ENCODE measurements around the gene ISCA1. TPM values are rescaled to one million over a fixed set of nuclear protein-coding genes. Genes with fewer than 3 reads are reported as not detected.
"Not testable (repeated sequence)": the region's sequence is repeated elsewhere in the genome, so short reads cannot be mapped to it uniquely, and the experiment has no call there.

Gene ISCA1
- polyA plus RNA-seq (ENCODE audit: insufficient read length in 3 of 3): 10 to 100 TPM; 59.5 to 67.9 (median 62.3) TPM

DNA sequence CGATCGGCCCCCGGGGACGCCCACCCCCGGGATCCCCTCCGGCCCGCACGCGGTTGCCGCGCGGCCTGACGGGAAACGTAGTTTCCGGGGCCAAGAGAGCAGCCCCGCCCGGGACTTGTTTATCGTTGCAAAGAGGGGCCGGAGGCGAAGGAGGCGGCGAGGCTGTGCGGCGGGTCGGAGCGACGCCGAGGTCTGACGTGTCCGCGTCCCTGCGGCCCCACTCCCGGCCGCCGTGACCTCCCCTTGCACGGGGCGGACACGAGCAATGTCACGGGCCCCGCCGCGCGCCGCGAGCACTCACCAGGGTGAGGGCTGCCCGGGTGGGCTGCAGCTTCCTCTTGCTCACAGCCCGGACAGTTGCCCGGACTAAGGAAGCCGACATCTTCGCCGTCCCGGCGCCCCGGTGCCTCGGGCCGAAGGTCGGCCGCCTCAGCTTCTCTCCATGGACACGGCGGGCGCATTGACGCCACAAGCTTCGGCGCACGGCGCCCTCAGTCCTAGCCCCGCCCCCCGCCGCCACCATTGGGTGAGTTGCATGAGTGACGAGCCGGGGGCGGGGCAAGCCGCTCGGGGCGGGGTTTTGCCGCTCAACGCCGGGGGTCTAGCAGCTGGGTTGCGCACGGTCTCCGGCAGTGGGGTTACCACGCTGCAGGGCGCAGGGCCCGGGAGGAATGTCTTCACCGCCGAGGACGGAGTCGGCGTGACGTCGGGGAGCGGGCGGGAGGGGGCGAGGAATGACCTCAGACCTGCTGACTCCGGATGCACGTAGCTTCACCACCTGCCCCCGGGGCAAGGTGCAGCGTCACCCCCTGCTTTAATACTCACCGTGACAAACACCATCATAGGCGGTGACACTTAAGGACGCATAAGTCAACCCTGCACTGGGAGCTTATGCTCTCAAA lies at the start of gene ISCA1:
Gene ISCA1 (minus strand): TSS at position 462 of the 902 bp plus-strand sequence. CDS start 80 bp downstream, at position 382.
- peak; percentile 81 to 89 (median 87) for DNase-seq (ENCODE audit: low read depth in 3 of 3, low spot score in 2 of 3)

DNA sequence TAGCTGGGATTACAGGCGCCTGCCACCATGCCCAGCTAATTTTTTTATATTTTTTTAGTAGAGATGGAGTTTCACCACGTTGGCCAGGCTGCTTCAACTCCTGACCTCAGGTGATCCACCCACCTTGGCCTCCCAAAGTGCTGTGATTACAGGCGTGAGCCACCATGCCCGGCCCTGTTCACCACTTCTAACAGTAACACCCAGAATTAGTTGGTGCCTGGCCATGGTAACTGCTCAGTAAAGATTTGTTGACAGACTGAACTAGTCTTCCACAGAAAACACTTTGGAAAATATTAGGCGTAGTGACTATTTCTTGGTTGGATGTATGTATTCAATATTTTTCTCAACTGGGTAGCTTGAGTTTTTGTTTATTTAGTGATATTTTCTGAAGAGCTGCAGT lies 47.8 kb upstream of the ISCA1 start:
- DNase-seq (ENCODE audit: low read depth in 3 of 3, low spot score in 2 of 3): no peak

GRCh38 chr9:86329649-86330048 lies 47.3 kb upstream of the ISCA1 start:
- no peak for DNase-seq (ENCODE audit: low read depth in 3 of 3, low spot score in 2 of 3)

GRCh38 chr9:86328156-86328555 lies 45.8 kb upstream of the ISCA1 start:
- no peak for DNase-seq (ENCODE audit: low read depth in 3 of 3, low spot score in 2 of 3)

GRCh38 chr9:86326536-86326935 lies 44.2 kb upstream of the ISCA1 start:
- DNase-seq (ENCODE audit: low read depth in 3 of 3, low spot score in 2 of 3): no peak

- DNase-seq (ENCODE audit: low read depth in 3 of 3, low spot score in 2 of 3): no peak
Measured at GRCh38 chr9:86324901-86325300, 42.6 kb upstream of the ISCA1 start.

- no peak for DNase-seq (ENCODE audit: low read depth in 3 of 3, low spot score in 2 of 3)
Measured at GRCh38 chr9:86324308-86324707, 42.0 kb upstream of the ISCA1 start.

DNA sequence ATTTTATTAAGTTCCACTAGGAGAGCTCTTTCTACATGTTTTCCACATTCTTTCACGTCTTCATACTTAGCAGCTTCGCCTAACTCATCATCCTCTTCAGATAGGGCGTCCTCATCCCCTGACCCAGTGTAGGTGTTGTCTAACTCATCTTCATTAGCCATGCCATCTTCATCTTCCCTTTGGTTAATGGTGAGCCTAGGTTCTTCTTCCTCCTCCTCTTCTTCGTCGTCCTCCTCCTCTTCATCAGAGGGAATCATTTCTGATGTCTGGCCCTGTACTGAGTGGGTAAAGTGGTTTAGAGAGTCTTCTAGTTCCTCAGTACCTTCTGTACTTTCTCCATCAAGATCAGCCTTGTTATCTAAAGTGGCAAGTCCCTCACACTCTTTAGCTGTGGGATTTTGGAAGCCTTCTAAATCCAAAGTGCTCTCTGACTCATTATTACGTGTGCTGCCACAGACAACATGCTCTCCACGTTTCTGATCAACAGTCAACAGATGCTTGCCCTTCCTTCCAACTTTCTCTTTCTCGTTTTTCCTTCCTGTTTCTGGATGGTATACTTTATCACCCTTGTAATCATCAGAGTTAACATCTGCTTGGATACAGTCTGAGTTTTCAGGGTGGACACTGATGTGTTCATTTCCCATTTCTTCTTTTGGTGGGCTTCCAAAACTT lies 40.8 kb upstream of the ISCA1 start:
- no peak for DNase-seq (ENCODE audit: low read depth in 3 of 3, low spot score in 2 of 3)

- no peak for DNase-seq (ENCODE audit: low read depth in 3 of 3, low spot score in 2 of 3)
Measured at GRCh38 chr9:86321373-86321772, 39.0 kb upstream of the ISCA1 start.

DNA sequence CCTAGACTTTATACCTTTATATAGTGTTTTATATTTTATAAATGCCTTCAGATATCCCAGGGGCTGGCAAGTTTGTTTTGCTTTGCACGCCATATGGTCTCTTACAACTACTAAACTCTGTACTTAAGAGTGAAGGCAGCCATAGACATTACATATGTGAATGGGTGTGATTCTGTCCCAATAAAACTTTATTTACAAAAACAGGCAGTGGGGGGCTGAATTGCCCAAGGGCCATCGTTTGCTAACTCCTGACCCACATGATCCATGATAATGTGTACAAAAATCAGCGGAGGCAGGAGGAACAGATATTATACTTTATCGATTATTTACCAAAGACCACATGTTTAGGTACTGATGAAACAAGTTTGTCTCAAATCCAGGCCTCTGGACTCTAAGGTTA lies 35.8 kb upstream of the ISCA1 start:
- DNase-seq (ENCODE audit: low read depth in 3 of 3, low spot score in 2 of 3): no peak

GRCh38 chr9:86315078-86315477 lies 32.7 kb upstream of the ISCA1 start:
- DNase-seq (ENCODE audit: low read depth in 3 of 3, low spot score in 2 of 3): no peak

- not testable (repeated sequence) for DNase-seq (ENCODE audit: low read depth in 3 of 3, low spot score in 2 of 3)
Measured at GRCh38 chr9:86312959-86313358, 30.6 kb upstream of the ISCA1 start.

DNA sequence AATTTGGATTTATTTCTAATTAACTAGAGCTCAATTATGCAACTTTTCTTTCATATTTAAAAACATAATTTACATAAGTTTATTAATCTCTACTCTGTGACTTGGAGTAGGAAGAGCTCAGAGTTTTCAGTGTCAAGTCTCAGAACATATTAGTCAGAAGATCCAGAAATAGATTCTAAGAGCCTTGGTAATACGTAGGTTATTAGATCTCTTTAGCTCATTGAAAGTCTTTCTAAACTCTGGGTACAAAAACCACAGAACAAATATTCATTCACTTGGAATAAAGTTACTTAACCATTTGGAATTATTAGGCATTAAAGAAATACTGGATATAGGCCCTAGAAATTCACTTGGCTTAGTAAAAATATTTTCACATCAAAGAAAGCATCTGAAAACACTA lies 26.3 kb upstream of the ISCA1 start:
- DNase-seq (ENCODE audit: low read depth in 3 of 3, low spot score in 2 of 3): no peak

DNA sequence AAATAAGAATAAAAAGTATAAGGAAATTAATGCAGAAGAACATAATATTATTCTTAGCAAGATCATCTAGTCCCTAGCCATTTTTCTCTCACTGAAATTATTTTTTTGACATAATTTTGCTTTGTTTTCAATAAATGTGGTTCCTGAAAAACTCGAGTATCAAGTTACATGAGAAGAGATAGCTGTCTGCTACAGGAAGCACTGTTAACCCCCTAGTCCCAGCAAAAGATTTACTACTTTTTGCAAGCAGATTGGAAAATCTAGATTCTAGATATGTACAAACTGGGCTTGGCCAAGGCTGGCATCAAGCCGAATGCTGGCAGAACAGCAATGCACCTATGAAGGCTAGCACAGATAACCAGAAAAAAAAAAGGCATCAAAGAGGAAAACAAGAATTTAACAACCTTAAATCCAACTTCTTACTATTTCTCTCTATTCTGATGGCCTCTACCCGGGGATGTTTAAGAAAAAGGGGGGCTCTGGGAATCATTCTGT lies 21.9 kb upstream of the ISCA1 start:
- no peak for DNase-seq (ENCODE audit: low read depth in 3 of 3, low spot score in 2 of 3)

GRCh38 chr9:86303316-86303975 lies 21.1 kb upstream of the ISCA1 start:
- DNase-seq (ENCODE audit: low read depth in 3 of 3, low spot score in 2 of 3): no peak

DNA sequence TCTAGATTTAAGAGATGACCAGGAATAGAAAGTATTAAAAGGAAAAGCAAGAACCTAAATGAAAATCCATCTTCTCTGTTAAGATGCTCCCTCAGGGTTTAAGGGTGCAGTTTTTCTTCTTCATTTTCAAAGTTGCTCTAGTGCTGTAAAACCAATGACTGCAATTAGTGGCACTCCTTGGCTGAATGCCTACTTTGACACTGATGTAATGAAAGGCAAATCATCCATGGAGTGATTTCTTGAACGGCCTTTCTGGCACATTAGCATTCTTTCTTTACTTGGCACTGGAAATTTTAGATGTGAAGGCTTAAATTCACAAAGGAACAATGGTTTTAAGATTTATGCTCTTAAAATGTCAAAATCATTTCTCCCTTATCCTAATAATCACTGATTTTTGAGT lies 19.3 kb upstream of the ISCA1 start:
- no peak for DNase-seq (ENCODE audit: low read depth in 3 of 3, low spot score in 2 of 3)

DNA sequence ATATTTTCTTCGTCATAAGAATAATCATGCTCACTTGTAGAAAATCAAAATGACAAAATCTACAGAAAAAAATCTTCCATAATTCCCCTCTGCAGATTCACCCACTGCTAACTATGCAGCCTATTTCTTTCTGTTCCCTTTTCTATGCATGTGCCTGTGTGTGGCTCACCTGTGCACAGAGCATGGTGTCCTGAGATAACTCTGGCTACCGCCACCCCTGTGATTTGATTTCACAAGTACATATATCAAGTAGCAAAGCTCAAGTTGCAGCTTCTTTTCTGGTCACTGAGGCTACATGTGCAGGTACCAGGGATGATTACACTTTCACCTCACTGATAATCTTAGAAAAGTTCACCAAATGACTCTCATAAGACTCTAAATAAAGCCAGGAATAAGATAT lies 18.4 kb upstream of the ISCA1 start:
- no peak for DNase-seq (ENCODE audit: low read depth in 3 of 3, low spot score in 2 of 3)

GRCh38 chr9:86298873-86299272 lies 16.5 kb upstream of the ISCA1 start:
- no peak for DNase-seq (ENCODE audit: low read depth in 3 of 3, low spot score in 2 of 3)

- not testable (repeated sequence) for DNase-seq (ENCODE audit: low read depth in 3 of 3, low spot score in 2 of 3)
Measured at GRCh38 chr9:86290341-86290740, 8.0 kb upstream of the ISCA1 start.

GRCh38 chr9:86288499-86289198 lies 6.3 kb upstream of the ISCA1 start:
- DNase-seq (ENCODE audit: low read depth in 3 of 3, low spot score in 2 of 3): no peak

- DNase-seq (ENCODE audit: low read depth in 3 of 3, low spot score in 2 of 3): no peak
Measured at GRCh38 chr9:86287013-86287412, 4.7 kb upstream of the ISCA1 start.

Data from right renal cortex interstitium (tissue), 3 donors.